Measurements from ENCODE around the gene AGBL1. TPM values are rescaled to one million over a fixed set of nuclear protein-coding genes. Genes with fewer than 3 reads are reported as not detected.

The AGBL1 gene
- total and polyA plus RNA-seq, 2 donors (not counting 3 experiments of a cell fraction or from before 2014, with no cell fraction given), result not detected

DNA sequence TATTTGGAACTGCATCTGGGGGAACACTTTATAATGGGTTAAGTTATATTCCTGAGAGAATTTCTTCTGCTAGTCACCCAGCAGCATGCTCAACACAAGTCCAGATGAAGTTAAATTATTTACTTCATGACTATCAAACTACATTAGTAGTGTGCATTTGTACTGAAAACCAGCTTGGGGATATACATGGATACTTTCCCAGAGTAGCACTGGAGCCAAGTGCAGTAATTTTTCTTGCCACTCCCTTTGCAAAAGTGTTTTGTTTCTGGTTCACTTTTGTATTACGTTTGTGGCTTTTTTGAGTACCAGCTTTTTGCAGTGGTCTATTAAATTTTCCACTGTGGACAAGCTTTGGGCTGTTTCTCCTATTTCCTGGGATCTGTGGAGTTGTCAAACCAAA is 243.0 kb downstream of the AGBL1 start:
- no peaks in the 10 kb centered on the region for H4K20me1 ChIP-seq (replicated peaks; ENCODE audit: control insufficient read depth, extremely low read depth, insufficient read depth, low read length)
- peaks cover 5% of the 10 kb centered on the region for H3K9me3 ChIP-seq (replicated peaks; ENCODE audit: control insufficient read depth, insufficient read depth, low read length)
- no peak overlapping the region for H3K4me2 ChIP-seq (ENCODE audit: insufficient read depth, low read length)
- no peaks in the 10 kb centered on the region for H3K9me1 ChIP-seq (replicated peaks; ENCODE audit: control insufficient read depth, extremely low read depth, insufficient read depth, low read length)
- intact Hi-C loops (cut with micrococcal nuclease) (no loop called here), dilution Hi-C loops (cut with MboI; ENCODE audit: extremely low pct_ligation_motif_present, low sequenced_read_pairs) (no loop called here)
- H3K27ac ChIP-seq (ENCODE audit: insufficient read depth, low read depth, low read length), result no peak overlapping the region
- ChIA-PET CTCF (no interaction called here), POLR2A (no interaction called here)
- no peak for FAIRE-seq
- TF ChIP-seq EZH2 (IDR thresholded peaks at IDR 0.05; ENCODE audit: borderline replicate concordance, low read depth, low read length, severe bottlenecking) (no peak), POLR2AphosphoS5 (IDR thresholded peaks at IDR 0.05; ENCODE audit: insufficient read depth, low read depth, low read length) (no peak), MYC (IDR thresholded peaks at IDR 0.05; ENCODE audit: low read depth, low read length) (no peak), JUN (IDR thresholded peaks at IDR 0.05; ENCODE audit: borderline replicate concordance, insufficient read depth, insufficient read length, low read depth) (no peak), POLR2A (IDR thresholded peaks at IDR 0.05; ENCODE audit: low read depth, low read length) (no peak), FOS (IDR thresholded peaks at IDR 0.05; ENCODE audit: borderline replicate concordance, insufficient read depth, low read length) (no peak), GATA2 (IDR thresholded peaks at IDR 0.05; ENCODE audit: insufficient read depth, insufficient read length, low read depth, low read length) (no peak)
- TF ChIP-seq, protein P1, sequence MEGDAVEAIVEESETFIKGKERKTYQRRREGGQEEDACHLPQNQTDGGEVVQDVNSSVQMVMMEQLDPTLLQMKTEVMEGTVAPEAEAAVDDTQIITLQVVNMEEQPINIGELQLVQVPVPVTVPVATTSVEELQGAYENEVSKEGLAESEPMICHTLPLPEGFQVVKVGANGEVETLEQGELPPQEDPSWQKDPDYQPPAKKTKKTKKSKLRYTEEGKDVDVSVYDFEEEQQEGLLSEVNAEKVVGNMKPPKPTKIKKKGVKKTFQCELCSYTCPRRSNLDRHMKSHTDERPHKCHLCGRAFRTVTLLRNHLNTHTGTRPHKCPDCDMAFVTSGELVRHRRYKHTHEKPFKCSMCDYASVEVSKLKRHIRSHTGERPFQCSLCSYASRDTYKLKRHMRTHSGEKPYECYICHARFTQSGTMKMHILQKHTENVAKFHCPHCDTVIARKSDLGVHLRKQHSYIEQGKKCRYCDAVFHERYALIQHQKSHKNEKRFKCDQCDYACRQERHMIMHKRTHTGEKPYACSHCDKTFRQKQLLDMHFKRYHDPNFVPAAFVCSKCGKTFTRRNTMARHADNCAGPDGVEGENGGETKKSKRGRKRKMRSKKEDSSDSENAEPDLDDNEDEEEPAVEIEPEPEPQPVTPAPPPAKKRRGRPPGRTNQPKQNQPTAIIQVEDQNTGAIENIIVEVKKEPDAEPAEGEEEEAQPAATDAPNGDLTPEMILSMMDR (IDR thresholded peaks at IDR 0.05; ENCODE audit: extremely low read depth in 1 of 2, insufficient read depth in 1 of 2, low read depth in 1 of 2, low read length in 2 of 2), result no peak
- H3K36me3 ChIP-seq (ENCODE audit: control insufficient read depth in 2 of 2, extremely low read depth in 1 of 2, insufficient read depth in 2 of 2, low read length in 2 of 2), result no peaks in the 10 kb centered on the region
- no TSS peak for BruUV-seq (replicated peaks)
- no peaks in the 10 kb centered on the region for H3K27me3 ChIP-seq (ENCODE audit: control insufficient read depth in 2 of 2, insufficient read depth in 2 of 2, low read length in 2 of 2)
- no peak overlapping the region for H3K9ac ChIP-seq (replicated peaks; ENCODE audit: extremely low read depth, insufficient read depth, low read length)
- H2AFZ ChIP-seq (ENCODE audit: low read depth, low read length), result no peak overlapping the region
- H3K4me1 ChIP-seq (ENCODE audit: control insufficient read depth, extremely low read depth, insufficient read depth, low read length), result no peaks in the 10 kb centered on the region
- no peak overlapping the region for H3K4me3 ChIP-seq (replicated peaks in 1 of 3; ENCODE audit: insufficient read depth in 1 of 3, low read depth in 1 of 3, low read length in 3 of 3)
- no peak for DNase-seq (ENCODE audit: low read depth, low spot score)
- no peaks in the 10 kb centered on the region for H3K79me2 ChIP-seq (ENCODE audit: control insufficient read depth, insufficient read depth, low read length)

All from endothelial cell of umbilical vein (primary cell).